HG03025 (cell line): ENCODE results near the gene CROCC2.

Experiments used
- ATAC-seq: cut with Tn5 transposase; IDR thresholded peaks from one replicate; pipeline ENCODE4 v1.9.1; 2021; ENCODE audit warnings: mild to moderate bottlenecking, moderate library complexity; ENCODE audit not compliant: unreplicated experiment, low FRiP score

Gene CROCC2

DNA sequence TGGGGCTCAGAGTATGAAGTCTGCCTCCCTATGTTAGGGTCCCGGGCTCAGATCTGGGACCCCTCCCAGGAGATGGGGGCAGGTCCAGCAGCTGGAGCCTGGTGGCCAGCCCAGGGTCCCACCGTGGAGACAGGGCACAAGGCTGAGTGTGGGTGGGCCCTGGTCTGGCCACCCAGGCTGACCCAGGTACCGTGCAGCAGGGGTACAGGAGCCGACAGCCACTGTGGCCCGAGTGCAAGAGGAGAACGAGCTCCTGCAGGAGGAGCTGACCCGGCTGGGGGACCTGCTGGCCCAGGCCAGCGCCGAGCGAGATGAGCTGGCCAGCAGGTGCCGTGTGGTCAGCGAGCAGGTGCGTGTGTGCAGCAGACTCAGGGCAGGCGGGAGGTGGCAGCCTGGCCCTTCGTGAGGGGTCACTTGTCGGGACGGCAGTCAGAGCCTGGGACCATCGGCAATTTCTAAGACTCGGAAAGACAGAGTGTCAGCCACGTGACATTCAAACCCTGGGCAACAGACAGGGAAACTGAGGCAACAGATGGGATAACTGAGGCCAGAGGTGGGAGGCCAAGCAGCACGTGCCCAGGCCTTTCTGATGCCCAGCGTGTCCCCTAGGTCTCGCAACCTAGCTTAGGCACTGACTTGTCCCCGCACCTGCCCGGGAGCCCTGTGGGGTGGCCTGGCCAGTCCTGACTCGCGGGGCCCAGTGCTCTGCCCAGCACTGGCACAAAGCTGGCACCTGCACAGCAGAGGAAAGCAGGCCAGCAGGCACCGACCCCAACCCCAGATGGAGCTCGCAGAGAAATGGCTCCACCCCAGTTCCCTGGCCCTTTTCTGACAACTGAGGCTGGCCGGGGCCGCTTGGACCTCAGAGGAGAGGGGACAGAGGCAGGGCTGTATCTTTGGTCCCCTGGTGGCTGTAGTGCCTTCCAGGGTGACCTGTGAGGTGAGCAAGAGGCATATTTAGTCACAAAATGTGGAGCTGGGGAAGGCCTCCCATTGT is 13.9 kb downstream of the CROCC2 start:
- no peak for ATAC-seq

- no peak for ATAC-seq
These were observed 14.7 kb downstream of the CROCC2 start for GRCh38 chr2:240920783-240921231.

GRCh38 chr2:240921311-240921994 is 15.3 kb downstream of the CROCC2 start:
- ATAC-seq, result no peak

DNA sequence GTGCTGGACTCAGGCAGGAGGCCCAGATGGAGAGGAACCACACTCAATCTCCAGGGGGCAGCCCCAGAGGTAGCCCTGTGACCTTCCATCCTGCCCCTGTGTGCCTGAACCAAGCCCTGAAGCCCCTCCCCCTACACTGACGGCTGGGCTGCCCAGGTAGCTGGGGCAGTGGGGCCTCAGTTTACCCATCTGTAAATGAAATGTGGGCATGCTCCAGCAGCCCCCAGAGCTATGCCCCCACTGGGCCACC is 15.8 kb downstream of the CROCC2 start:
- ATAC-seq, result no peak

GRCh38 chr2:240922245-240922981 is 16.3 kb downstream of the CROCC2 start:
- ATAC-seq, result no peak

DNA sequence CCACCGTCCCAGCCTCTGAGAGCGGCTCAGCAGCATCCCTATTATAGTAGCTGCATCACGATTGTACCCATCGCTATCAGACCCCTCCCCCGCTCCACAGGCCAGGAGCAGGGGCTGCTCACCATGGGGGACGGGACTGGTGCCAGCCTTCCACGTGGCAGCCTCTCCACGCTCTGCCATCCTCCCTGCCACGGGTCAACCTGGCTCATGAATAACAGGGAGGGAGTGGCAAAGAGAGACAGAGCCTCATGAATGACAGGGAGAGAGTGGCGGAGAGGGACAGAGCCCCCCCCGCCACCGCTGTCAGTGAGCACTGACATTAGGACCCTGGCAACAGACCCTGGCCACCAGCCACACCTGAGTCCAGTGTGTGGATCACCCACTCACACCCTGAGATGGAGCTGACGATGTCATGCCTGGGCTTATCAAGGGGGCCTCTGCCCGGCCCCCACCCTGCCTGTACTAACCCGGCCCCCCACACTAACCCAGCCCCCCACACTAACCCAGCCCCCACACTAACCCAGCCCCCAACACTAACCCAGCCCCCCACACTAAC is 16.9 kb downstream of the CROCC2 start:
- no peak for ATAC-seq

GRCh38 chr2:240925191-240925567 is 19.0 kb downstream of the CROCC2 start:
- ATAC-seq, result no peak

DNA sequence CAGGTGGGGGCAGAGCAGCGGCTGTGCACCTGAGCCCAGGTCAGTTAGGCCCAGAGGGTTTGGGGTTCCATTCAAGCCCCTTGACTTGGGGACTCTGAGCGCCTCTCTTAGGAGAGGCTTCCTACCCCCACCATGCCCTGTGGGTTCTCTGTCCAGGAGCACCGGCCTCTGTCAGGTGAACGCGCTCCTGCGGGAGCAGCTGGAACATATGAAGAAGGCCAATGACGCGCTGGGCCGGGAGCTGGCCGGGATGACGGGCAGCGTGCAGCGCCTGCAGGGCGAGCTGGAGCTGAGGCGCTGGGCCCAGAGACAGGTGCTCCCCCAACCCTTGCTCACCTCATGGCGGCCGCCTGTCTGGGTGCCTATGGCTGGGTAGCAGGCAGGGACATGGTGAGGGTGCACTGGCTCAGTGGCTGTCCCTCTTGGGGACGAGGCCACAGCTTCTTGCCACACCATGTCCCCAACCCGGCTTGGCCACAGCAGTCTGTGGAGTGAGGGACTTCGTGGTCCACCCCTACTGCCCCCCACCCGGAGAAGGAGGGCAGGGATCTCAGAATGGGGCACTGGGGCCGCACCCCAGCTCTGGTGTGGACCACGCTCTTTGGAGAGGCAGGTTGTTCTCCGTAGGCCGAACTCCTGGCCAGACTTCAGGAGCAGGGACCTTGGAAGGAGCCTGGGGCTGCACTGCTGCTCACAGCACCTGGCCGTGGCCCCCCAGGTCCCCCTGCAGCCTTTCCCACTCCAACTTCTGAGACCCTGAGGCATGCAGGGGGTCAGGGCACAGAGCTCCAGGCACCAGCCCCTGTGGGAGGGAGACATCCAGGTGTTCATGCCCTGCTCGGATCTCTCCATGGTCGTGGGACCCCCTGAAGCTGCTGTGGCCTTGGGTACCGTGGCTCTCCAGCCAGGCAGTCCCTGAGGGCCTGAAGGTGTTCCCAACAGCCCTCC is 19.7 kb downstream of the CROCC2 start:
- ATAC-seq, result no peak

GRCh38 chr2:240926516-240927389 is 20.6 kb downstream of the CROCC2 start:
- no peak for ATAC-seq

DNA sequence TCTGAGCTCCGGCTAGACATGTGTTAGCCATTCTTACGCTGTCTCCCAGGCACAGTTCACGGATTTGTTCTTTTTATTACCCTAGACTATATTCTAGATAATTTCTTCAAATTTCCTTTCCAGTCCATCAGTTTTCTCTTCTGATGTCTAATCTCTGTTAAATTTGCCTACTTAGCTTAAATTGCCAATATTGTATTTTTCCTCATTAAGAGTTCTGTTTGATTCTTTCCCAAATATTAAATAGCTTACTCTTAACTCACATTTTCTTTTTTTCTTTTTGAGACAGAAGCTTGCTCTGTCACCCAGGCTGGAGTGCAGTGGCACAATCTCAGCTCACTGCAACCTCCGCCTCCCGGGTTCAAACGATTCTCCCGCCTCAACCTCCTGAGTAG is 21.2 kb downstream of the CROCC2 start:
- no peak for ATAC-seq

DNA sequence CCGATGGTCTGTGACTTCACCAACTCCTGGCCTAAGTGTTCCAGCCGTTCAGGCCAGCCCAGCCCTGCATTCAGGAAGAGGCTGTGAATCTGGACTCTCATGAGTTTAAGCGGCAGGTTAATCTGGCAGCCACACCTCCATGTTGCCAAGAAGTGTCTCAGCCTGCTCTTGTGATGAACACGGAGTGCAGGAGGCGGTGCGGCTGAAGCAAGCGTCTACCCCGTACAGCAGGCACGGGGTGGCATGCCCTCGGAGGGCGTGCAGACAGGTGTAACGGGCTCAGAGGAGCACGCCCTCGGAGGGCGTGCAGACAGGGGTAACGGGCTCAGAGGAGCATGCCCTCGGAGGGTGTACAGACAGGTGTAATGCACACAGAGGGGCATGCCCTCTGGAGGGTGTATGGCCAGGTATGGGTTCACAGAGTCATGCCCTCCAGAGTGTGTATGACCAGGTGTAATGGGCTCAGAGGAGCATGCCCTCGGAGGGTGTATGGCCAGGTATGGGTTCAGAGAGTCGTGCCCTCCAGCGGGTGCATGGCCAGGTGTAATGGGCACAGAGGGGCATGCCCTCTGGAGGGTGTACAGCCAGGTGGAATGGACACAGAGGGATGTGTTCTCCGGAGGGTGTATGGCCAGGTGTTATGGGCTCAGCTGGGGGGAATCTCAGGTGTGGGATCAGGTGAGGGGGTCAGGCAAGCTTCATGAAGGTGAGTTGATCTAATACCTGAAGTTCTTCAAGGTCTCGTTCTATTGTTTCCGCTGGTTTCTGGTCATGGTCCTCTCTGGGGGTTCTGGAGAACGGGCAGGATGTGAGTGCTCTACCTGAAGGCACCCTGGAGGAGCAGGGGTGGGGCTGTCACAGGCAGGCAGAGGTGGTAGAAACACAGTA is 22.6 kb downstream of the CROCC2 start:
- no peak for ATAC-seq

GRCh38 chr2:240929364-240930095 is 23.4 kb downstream of the CROCC2 start:
- no peak for ATAC-seq

DNA sequence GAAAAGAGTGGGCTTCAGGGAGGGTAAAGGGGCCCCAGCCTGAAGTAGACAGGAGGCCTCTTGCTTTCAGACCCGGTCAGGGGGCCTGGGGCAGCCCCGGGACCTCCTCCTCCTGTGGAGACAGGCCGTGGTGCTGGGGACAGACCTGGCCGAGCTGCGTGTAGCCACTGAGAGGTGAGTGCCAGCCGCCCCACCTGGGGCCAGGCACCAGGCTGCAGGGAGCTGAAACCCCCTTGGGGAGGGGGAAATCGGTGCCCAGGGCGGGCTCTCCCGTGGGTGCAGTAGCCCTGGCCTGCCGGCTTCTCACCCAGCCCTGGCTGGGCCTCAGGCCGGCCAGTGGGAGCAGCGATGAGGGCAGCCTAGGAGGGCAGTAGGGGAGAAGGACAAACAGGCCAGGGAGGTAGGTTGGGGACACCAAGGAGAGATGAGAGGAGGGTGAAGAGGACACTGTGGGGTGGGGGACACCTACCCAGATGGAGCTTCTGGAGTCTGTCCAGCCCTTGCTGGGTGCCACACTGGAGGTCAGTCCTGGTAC is 24.0 kb downstream of the CROCC2 start:
- ATAC-seq, result no peak

- ATAC-seq, result no peak
These were observed 24.6 kb downstream of the CROCC2 start for GRCh38 chr2:240930631-240931318.

DNA sequence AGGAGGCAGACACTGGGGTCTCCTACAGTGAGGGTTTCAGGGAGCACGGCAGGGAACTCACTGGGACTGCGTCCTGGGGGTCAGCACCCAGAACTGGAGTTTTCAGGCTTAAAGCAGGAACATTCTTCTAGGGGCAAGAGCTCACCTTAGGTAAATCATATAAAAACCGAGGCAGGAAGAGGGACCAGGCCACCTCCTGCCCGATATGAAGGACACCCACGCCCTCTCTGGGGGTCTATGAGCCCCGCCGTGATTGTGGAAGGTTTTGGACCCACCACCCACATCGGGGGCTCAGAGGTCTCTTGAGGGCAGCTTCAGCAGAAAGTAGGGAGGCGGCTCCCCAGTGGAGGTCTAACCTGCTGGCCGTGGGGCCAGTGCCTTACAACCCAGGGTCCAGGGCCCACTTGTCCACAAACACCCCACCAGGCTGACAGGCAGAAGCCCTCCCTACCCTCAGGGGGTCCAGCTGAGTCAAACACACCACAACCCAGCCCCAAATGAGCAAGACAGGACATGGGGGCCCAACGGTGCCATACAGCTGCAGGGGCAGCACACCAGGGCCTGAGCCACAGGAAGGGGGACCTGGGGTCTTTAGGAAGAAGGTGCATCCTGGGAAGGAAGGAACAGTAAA is 25.3 kb downstream of the CROCC2 start:
- no peak for ATAC-seq
